Amniotic stem cell (primary cell): Measurements from ENCODE around the gene ZNF580.

Experiments used
- DNase-seq: peaks from one replicate; lab custom pipeline; 2025; lab: John Stamatoyannopoulos, UW

Gene ZNF580

DNA sequence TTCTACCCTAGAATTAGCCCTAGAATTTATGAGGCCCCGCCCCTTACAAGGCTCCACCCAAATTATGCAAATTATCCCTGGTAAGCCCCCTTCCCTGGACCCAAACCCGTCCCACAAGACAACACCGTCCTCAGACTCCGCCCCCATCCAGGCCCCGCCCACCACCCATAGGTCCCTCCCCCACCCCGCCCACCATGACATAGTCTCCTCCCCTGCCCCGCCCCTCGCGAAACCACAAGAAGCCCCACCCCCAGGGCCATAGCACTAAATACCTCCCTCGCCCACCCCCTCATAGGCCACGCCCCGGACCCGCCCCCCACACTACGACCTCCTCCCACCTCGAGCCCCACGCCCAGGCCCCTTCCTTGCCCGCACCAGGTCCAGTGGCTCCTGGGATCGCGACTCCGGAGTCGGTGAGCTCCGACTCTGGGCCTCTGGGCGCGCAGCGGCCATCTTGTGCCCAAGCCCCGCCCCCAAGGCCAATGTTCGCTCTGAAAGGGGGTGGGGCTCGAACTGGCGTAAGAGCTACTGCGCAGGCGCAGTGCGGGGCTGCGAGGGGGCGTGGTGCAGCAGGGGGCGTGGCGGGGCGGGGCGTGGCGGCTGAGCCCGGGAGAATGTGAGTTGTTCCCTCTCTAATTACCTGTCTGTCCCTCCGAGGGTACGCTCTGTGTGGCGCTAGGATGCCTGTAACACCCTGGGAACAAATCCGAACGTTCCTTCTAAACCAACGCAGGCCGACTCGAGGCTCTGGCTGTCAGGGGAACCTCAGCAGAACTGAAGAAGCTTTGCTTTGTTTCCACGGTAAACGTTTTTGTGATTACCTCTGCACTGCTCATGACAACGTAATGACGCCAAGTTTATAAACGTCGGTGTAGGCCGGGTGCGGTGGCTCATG is 16.4 kb upstream of the ZNF580 start, which contains the start of gene ZNF784:
ZNF784 (minus strand) TSS at position 458 of the 895 bp plus-strand sequence; CDS start at position 453, 5 bp downstream.
- DNase-seq = peak; percentile 91

DNA sequence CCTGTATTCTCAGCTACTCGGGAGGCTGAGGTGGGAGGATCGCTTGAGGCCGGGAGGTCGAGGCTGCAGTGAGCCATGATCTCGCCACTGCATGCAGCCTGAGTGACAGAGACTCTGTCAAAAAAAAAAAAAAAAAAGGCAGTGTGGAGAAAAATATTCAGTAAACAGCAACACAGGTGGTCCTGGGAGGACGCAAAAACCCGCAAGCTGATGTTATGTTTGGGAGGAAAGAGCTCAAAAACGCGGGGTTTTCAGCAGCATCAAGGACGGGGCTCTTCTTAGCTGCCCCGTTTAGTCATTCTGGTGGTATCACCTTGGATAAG is 15.8 kb upstream of the ZNF580 start:
- DNase-seq = no peak

DNA sequence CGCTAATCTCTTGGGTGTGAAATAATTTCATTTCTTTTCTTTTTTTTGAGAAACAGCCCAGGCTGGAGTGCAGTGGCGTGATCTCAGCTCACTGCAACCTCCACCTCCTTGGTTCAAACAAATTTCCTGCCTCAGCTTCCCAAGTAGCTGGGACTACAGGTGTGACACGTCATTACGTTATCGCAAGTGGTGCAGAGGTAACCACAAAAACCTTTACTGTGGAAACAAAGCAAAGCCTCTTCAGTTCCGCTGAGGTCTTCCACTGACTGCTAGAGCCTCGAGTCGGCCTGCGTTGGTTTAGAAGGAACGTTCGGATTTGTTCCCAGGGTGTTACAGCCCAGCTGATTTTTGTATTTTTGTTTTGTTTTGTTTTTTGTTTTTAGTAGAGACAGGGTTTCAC is 14.5 kb upstream of the ZNF580 start:
- no peak for DNase-seq

DNA sequence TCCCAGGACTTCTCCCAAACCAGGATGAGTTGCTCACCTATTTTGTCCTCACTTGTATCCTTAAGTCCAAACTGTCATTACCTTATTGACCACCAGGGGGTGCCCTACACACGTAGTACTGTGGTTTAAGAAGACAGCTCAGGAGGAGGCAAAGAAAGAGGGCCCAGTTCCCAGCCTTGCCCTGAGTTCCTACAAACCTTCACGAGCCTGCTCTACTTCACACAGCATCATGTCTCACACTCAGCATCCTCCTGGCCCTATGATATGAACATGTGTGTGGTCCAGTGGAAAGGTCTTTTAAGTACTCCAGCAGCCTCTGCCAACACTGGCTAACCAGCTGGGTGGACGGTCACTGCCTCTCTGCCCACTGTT is 8.4 kb upstream of the ZNF580 start:
- DNase-seq = peak; percentile 90

DNA sequence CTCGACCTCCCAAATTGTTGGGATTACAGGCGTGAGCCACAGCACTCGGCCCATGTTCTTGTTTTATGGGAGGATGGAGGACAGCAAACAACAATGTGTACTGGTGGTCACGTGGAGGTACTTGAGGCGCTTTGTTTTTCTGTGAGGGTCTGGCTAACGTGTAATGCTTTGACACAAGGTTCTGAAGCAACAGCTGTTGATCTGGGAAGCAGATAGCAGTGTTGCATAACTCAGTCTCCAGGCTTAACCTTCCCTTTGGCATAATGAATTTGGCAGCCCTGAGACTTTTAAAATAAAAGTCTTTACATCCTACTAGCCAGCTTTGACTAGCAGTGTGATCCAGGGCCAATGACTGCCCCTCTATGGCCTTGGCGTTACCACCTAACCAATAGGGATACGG is 6.9 kb upstream of the ZNF580 start:
- no peak for DNase-seq

DNA sequence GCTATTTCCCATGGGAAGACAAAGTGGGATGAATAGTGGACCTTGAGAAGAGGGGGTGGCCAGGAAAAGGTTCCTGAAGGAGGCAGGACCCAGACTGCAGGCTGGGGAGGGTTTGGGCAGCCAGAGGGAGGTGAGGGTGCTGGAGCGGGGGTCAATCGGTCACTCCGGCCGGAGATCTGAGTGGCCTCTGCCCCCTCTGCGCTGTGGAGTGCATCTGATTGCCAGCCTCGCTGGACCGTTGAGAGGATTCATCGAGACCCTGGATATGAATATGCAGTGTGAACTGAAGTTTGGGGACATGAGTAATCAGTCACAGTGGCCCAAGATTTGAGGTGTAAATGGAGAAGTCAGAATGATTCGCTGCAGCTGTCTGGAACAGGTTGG is 5.5 kb upstream of the ZNF580 start:
- DNase-seq = no peak

DNA sequence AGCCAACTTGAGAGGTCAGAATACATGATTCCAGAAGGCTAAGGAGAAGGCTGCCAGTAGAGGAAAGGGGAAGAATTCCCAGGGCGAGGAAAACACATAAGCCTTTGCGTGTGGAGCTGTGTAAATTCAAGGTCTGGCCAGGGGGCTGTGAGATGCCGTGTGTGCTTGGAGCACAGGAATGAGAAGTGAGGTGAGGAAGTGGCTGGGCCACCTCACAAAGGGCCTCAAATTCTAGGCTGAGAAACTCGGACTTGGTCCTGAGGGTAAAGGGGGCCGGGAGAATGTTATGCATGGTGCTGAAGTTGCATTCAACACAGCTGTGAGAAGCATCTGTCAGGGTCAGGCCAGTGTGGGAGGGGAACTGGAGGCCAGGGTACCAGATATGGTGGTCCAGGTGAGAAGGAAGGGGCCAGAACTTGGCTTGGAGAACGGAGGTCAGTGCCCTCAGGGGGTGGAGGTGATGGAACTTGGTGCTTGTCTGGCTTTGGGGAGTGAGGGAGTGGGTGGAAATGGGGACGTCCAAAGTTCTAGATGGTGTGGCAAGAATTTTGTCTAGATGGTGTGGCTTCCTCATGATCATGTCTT is 4.9 kb upstream of the ZNF580 start:
- no peak for DNase-seq

DNA sequence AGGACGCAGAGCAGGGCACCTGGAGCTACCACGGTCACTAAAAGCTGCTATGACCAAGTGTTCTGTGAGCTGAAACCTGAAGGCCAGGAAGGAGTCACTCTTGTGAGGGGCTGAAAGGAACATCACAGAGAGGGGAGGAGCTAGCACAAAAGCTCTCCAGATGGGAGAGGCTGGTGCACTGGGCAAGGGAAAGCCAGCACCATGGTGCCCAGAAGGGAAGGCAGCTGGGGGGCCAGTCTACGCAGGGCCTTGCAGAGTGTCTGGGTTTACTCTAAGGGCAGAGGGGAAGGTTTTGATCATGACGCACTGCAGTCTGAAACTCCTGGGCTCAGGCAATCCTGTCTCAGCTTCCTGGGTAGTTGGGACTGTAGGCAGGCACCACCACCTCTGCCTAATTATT is 4.1 kb upstream of the ZNF580 start:
- DNase-seq = no peak

DNA sequence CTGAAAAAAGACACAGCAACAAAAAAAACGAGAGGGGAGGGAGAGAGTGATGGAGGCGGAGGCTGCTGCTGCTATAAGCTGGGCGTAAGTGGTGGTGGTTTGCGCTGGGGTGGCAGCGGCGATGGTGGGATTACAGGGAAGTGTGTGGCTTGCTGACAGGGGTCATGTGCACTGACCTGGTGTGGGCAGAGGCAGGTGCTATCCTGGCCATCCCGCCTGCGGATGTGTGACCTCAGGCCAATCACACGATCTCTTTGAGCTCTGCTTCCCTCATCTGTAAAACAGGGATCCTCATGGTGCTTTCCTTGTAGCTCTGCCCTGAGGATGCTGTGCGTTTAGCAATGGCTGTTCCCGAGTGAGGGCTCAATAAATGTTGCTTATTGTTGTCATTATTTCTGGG is 3.3 kb upstream of the ZNF580 start:
- no peak for DNase-seq

DNA sequence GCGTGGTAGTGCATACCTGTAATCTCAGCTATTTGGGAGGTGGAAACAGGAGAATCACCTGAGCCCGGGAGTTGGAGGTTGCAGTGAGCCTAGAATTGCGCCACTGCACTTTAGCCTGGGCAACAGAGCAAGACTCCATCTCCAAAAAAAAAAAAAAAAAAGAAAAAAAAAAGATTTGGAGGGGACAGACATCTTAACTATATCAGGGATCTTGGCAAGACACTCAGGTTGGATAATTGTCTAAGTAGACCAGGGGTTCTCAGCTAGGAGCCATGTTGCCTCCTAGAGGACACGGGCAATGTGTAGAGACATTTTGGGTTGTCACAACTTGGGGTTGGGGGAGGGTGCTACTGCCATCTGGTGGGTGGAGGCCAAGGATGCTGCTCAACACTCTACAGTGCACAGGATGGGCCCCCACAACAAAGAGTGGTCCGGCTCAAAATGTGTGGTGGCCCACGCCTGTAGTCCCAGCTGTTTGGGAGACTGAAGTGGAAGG is 1.9 kb upstream of the ZNF580 start:
- no peak for DNase-seq

DNA sequence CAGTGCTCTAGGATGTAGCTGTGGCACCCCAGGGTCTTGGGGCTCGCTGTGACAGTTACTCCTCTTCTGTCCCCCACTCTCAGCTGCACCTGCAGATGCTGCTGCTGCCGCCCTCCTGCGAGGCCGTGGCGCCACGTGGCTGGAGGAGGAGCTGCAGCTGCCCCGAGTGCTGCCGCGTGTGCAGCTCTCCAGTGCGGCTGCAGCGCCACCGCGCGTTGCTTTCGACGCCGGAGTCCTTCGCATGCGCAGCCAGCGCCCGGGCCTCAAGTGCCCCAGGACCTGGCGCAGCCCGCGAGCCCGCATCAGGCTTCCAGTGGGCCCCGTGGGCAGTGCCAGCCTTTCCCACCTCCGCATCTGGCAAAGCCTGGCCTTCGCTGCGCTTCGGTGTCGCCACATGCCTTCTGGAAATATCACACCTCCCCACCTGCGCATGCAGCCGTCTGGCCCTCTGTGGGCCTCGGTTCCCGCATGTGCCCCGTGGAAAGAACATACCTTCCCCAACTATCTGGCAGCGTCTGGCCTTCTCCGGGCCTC is 692 bp upstream of the ZNF580 start:
- peak; percentile 11 for DNase-seq

DNA sequence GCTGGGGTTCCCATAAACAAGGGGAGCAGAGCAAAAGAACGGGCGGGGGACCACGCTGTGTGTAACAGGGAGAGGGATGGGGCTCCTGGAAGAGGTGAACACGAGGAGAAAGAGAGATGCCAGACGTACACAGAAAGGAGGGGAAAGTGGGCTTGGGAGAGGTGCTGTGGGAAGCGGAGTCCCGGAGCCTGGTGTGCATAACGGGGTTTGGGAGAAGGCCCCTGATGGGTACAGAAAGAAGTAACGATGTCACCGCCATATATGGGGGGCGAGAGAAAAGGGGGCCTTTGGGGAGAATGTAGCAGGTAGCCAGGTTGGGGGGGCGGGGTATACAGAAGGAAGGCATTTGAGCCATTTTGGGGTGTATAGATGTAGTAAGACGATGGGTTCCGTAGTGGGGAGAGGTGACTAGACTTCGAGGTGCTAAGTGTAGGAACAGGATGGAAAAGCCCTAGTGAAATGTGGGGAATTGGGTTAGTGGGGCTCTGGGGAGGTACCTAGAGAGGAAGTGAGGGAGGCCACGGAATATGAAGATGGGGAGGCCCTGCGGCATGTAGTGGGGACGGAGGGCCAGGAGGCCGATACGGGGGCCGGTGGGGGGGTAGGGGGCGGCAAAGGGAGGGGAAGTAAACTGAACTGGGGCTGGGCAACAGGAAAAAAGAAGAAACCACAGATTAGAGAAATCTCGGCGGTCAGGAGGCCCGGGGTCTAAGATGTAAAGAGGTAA is 787 bp downstream of the ZNF580 start:
- DNase-seq = no peak

DNA sequence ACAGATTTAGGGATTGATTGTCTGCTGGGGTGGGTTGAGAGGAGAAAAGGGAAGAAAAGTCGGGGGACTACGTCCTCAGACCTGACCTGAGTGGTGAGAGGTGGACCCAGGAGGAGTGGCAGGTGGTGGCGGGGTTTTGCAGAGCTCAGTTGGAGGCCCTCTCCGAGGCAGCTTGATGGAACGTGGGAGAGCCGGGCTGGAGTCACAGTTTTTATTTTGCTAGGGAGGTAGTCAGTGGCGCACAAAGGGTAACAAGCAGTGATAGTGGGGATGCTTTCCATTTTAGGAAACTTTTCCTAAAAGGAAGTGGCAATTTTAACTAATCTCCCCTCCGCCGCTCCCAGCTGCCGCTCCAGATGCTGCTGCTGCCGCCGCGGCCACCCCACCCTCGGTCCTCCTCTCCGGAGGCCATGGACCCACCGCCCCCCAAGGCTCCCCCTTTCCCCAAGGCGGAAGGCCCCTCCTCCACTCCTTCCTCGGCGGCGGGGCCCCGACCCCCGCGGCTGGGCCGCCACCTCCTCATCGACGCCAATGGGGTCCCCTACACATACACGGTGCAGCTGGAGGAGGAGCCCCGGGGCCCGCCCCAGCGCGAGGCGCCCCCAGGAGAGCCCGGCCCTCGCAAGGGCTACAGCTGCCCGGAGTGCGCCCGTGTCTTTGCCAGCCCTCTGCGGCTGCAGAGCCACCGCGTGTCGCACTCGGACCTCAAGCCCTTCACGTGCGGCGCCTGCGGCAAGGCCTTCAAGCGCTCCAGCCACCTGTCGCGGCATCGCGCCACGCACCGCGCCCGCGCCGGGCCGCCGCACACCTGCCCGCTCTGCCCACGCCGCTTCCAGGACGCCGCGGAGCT is 1.6 kb downstream of the ZNF580 start:
- DNase-seq = no peak

DNA sequence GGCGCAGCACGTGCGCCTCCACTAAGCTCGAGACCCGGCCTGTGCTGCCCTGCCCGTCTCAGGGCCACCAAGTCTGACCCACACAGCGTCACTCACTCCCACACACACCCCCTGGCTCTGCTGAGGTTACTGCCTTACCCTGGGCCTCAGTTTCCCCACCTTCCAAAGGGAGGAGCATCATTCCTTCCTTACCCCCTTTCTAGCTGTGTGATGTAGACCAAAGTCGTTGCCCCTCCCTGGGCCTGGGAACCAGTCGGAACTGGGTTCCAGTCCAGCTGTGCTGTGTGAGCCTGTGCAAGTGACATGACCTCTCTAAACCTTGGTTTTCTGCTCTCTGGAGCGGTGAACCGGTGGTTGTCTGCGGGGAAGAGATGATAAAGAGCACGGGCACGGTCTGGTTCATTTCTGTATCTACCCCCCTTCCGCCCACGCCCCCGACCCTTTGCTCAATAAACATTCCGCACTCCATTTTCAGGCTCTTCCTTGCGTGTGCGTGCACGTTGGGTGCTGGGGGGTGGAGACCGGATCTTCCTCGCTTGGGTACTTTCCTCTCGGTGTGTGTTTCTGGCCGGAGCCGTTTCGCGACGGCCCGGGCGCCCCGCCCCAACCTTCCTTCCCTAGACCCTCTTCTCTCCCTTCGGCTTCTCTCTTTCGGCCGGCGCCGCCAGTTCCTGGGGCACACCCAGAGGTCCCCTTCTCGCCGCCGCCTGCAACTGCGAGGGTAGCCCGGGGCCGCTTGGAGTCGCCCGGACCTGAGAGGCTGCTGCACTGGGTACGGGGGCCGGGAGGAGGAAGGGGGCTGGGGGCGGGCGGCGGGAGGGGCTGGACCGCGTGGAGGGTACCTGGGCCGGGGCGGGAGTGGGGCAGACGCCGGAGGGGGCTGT is 2.4 kb downstream of the ZNF580 start, which contains the start of gene ZNF581:
ZNF581 (plus strand) TSS at position 647 of the 884 bp plus-strand sequence. CDS start 923 bp downstream, outside the sequence.
- DNase-seq = peak; percentile 31

DNA sequence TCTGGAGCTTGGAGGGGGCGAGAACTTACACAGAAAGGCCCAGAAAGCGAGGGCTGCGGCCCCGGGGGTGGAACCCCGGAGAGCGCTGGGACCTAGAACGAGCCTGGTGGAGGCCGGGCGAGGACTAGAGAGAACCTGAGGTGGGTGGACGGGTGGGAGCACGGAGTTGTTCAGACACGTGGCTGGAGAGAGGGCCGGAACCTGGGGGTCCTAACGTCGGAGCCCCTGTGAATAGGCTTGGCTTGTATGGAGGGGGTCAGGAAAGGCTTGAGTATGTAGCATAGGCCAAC is 3.0 kb downstream of the ZNF580 start:
- DNase-seq = no peak

DNA sequence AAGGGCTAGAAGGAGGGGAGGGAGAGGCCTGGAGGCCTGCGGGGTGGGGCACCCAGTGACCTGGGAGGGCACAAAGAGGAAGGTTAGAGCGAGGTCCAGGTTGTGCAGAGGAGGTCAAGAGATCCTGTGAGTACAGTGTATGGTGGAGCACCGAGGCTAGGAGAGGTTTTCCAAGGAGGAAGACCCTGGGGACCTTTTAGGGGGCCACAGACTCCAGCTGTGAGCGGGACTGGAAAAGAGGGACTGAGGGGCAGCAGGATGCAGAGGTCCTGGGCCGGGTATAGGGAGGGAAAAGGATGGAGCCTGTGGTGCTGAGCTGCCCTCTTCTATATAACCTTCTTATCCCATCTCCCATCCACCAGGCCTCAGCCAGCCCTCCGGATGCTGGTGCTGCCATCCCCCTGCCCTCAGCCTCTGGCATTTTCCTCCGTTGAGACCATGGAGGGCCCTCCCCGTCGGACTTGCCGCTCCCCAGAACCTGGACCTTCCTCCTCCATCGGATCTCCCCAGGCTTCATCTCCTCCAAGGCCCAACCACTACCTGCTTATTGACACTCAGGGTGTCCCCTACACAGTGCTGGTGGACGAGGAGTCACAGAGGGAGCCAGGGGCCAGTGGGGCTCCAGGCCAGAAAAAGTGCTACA is 3.5 kb downstream of the ZNF580 start:
- DNase-seq = no peak

DNA sequence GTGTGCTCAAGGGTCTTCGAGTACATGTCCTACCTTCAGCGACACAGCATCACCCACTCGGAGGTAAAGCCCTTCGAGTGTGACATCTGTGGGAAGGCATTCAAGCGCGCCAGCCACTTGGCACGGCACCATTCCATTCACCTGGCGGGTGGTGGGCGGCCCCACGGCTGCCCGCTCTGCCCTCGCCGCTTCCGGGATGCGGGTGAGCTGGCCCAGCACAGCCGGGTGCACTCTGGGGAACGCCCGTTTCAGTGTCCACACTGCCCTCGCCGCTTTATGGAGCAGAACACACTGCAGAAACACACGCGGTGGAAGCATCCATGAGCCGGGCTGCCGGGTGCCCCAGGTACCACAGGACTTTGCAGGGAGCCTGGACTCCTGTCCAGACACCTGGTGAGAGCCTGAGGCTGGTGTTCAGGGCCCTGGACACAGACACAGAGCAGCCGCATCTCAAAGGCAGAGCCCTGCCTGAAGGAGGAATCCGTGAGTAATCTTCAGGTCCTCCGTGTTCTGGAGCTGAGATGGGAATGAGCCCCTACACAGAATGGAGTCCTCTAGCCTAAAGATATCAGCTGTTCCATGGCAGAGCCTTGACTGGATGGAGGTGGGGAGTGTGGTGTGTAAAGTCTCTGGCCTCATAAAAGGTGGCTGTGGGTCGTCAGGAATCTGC is 4.2 kb downstream of the ZNF580 start:
- no peak for DNase-seq

DNA sequence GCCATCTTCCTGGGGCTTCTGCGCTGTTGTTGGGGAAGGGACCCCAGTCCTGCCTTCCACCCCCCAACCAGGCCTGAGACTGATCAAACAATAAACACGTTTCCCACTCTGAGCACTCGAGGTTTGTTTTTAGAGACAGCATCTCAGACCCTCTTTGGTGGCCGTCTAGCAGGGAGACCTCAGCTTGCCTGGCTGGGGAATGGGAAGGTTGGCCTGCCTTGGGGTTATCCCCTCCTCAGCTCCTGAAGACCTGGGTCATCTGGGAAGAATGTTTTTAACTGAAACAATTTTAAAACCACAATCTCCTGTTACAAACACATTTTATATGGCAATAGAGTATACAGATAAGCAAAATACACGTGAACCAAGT is 4.7 kb downstream of the ZNF580 start:
- DNase-seq = no peak

DNA sequence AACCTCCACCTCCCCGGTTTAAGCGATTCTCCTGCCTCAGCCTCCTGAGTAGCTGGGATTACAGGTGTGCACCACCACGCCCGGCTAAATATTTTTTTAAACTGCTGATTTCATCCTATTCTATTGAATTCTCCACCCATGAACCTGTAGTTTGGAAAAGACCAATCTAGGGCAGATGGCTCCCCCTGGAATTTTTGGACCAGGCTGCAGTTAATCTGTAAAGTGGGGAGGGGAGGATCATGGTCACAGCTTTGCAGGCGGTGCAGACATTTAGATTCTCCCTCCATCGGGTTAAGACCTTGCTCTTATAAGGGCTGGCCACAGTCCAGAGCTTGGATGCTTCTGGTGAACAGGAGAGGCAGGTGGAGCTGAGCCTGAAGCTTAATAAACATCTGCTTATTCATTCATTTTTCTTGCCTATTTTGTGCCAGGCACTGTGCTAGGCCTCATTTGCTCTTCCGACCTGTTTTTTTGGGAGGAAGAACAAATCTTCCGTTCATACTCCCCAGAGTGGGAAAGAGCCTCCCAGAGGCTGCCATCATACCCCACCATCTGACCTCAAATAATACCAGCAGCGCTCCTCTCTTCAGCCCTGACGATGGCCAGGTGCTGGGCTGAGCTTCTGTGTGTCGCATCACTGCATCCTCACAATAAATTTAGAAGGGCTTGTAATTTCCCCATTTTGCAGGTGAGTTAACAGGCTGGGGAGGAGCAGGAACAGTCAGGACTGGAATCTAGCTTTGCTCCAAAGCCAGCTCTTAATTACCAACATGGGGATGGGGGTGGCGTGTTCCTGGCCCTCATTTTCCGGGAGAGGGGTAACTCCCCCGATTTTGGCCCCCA is 6.3 kb downstream of the ZNF580 start:
- no peak for DNase-seq
